ENCODE results near the gene ZBTB34. TPM values are rescaled to one million over a fixed set of nuclear protein-coding genes. Genes with fewer than 3 reads are reported as not detected.

ZBTB34 gene
- total RNA-seq, 2 donors from 2014 or later: 5.3 to 7.5 TPM

DNA sequence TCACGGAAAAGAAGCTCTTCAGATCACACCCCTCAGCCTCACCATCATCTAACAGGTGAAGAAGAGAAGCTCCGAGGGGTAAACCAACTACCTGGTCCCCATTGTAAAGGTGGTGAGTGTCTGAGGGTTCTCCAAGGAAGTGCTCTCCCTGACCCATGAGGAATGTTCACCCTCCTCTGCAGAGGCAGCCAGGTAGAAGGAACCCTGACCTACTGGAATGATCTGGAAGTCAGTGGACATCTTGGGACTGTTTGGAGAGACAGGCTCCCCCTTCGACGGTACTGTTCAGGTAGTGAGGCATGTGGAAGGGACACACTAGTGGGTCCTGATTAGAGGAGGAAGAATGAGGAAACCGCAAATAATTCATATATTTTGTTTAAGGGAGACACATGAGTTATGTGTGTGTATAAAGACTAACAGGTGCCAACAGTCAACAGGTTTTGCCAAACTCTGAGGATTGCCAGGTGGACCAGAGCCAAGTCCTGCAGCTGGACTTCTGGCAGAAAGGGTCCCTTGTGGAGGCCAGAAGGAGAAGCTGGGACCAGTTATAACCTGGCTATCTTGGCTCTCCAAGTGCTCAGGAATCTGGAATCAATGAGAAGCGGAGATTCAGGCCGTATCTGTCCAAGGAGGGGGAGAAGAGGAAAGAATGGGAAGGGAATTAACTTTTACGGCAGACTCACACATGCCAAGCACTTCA lies 3.0 kb upstream of the ZBTB34 start:
- peak; percentile 54 for ATAC-seq
- intact Hi-C loops (cut with DNase I): no loop called here
- H3K4me3 ChIP-seq: no peak overlapping the region
- DNase-seq: peak; percentile 88 to 93 (median 90)
- TF ChIP-seq, protein P1, sequence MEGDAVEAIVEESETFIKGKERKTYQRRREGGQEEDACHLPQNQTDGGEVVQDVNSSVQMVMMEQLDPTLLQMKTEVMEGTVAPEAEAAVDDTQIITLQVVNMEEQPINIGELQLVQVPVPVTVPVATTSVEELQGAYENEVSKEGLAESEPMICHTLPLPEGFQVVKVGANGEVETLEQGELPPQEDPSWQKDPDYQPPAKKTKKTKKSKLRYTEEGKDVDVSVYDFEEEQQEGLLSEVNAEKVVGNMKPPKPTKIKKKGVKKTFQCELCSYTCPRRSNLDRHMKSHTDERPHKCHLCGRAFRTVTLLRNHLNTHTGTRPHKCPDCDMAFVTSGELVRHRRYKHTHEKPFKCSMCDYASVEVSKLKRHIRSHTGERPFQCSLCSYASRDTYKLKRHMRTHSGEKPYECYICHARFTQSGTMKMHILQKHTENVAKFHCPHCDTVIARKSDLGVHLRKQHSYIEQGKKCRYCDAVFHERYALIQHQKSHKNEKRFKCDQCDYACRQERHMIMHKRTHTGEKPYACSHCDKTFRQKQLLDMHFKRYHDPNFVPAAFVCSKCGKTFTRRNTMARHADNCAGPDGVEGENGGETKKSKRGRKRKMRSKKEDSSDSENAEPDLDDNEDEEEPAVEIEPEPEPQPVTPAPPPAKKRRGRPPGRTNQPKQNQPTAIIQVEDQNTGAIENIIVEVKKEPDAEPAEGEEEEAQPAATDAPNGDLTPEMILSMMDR (IDR thresholded peaks at IDR 0.05): no peak
- TF ChIP-seq POLR2A (IDR thresholded peaks at IDR 0.05): no peak
- H3K27me3 ChIP-seq: no peaks in the 10 kb centered on the region
- peak overlapping the region in 1 of 4 donors; percentile 23 for H3K27ac ChIP-seq
- H3K4me1 ChIP-seq: peaks cover 33% of the 10 kb centered on the region
- no peaks in the 10 kb centered on the region for H3K36me3 ChIP-seq (replicated peaks in 1 of 2; ENCODE audit: insufficient read depth in 1 of 2, low read depth in 2 of 2)
- no peaks in the 10 kb centered on the region for H3K9me3 ChIP-seq
- WGBS, 2 donors: 25 to 32% methylated on average over 8 of the region's 8 CpGs

DNA sequence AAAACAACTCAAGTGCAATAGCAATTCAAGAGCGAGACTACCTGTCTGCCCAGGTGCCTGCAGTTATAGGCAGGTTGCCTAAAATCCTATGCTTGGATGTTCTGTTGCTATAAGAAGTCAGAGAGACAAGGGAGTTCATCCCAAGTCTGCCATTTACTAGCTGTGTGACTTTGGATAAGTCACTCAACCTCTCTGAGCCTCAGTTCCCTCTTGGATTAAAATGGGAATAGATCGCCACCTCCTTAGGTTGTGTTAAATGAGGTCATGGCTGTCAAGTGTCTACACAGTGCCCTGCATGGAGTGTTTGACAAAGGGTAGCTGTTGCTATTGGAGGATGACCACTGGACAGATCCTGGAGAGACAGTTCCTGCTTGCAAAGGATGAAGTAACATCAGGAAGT lies 1.3 kb upstream of the ZBTB34 start:
- peaks cover 44% of the 10 kb centered on the region for H3K4me1 ChIP-seq
- no peak for DNase-seq
- no peaks in the 10 kb centered on the region for H3K36me3 ChIP-seq (replicated peaks in 1 of 2; ENCODE audit: insufficient read depth in 1 of 2, low read depth in 2 of 2)
- no peaks in the 10 kb centered on the region for H3K9me3 ChIP-seq
- no peak overlapping the region for H3K27ac ChIP-seq
- no peaks in the 10 kb centered on the region for H3K27me3 ChIP-seq
- ATAC-seq: no peak
- H3K4me3 ChIP-seq: no peak overlapping the region
- intact Hi-C loops (cut with DNase I): no loop called here
- TF ChIP-seq POLR2A (IDR thresholded peaks at IDR 0.05): no peak
- TF ChIP-seq, protein P1 (IDR thresholded peaks at IDR 0.05): no peak
- WGBS, 2 donors: 81 to 85% methylated on average over 2 of the region's 2 CpGs

DNA sequence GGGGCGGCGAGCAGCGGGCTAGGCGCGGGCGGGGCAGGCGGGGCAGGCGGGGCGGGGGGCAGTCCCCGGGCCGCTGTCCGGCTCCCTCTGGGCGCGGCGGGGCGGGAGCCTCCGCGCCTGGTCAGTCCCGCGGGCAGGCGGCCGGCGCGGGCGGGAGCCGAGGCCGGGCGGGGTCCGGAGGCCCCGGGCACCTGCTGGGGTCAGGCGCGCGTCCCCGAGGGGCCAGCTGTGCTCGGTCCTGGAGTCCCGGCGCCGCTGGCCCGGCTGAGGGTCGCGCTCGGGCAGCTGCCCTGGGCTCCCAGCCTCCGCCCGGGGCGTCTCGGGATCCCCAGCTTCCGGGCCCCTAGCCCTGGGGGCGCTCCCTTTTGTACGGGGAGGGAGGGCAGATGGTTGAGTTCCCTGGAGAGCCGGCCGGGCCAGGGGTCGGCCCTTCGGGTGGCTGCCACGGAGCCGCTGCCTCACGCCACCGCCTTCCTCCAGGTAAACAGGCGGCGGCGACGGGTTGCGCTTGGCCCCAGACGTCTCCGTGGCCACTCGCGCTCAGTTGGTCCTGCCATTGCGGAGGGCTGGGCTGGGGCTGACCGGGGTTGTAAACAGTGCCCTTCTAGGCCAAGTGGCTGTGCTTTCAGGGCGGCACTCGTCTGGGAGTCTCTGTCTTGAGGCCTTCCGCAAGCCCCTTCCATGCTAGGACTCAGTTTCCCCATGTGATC lies 473 bp downstream of the ZBTB34 start:
- intact Hi-C loops (cut with DNase I): loop anchor here (10.0 kb wide), 1 partner anchor 54 kb away; the partner anchor contains the start of gene RALGPS1
- DNase-seq (peak; percentile 29 to 54 (median 46)), ATAC-seq (peak; percentile 26)
- no peaks in the 10 kb centered on the region for H3K36me3 ChIP-seq (replicated peaks in 1 of 2; ENCODE audit: insufficient read depth in 1 of 2, low read depth in 2 of 2)
- H3K9me3 ChIP-seq: no peaks in the 10 kb centered on the region
- TF ChIP-seq POLR2A (IDR thresholded peaks at IDR 0.05): peak in 1 of 3 donors; percentile 19
- TF ChIP-seq, protein P1 (IDR thresholded peaks at IDR 0.05): no peak
- no peaks in the 10 kb centered on the region for H3K27me3 ChIP-seq
- peaks cover 44% of the 10 kb centered on the region for H3K4me1 ChIP-seq
- peak overlapping the region; percentile 83 to 93 for H3K4me3 ChIP-seq
- WGBS, 2 donors: 0% methylated on average over 1 to 44 of the region's 71 CpGs
- peak overlapping the region; percentile 73 to 96 (median 78) for H3K27ac ChIP-seq

DNA sequence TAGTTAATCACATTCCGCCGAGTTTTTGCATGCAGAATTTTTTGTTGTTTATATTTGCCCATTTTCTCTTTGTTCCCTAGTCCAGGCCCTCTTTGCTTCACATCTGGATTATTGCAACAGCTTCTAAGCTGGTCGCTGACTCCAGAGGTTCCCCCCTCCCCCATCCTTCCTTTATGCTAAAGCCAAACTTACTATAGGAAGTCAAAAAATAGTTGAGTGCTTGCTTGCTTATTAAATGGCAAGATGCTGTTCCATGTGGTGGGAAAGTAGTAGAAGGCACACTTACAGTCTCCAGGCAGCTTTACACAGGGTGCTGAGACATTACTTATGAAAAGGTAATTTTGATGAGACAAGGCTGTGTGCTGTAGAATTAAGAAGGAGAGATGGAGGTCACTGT lies 1.3 kb downstream of the ZBTB34 start:
- ATAC-seq (no peak), DNase-seq (no peak)
- TF ChIP-seq, protein P1 (IDR thresholded peaks at IDR 0.05): no peak
- TF ChIP-seq POLR2A (IDR thresholded peaks at IDR 0.05): no peak
- Histone ChIP-seq H3K27ac (peak overlapping the region in 1 of 4 donors; percentile 96), H3K36me3 (replicated peaks in 1 of 2; ENCODE audit: insufficient read depth in 1 of 2, low read depth in 2 of 2) (no peaks in the 10 kb centered on the region), H3K9me3 (no peaks in the 10 kb centered on the region), H3K27me3 (no peaks in the 10 kb centered on the region), H3K4me3 (peak overlapping the region in 1 of 2 donors; percentile 83), H3K4me1 (peaks cover 44% of the 10 kb centered on the region)
- WGBS, 2 donors: 4 to 15% methylated on average over 3 of the region's 3 CpGs
- intact Hi-C loops (cut with DNase I): loop anchor here (10.0 kb wide), 1 partner anchor 53 kb away; the partner anchor contains the start of gene RALGPS1
